Hepatocyte (in vitro differentiated cells): ENCODE measurements around the gene NOX5.

ENCODE experiments used
- CTCF ChIP-seq: fragments of 200-600 bp; sonication (generic); IDR thresholded peaks from 2 replicates; pipeline ENCODE4 v1.5.1; 2016; ENCODE audit warnings: antibody characterized with exemption, mild to moderate bottlenecking; ENCODE audit not compliant: poor library complexity
- EZH2 ChIP-seq: fragments of 200-600 bp; sonication (generic); IDR thresholded peaks from 2 replicates; pipeline ENCODE4 v1.6.1; 2016; ENCODE audit warnings: antibody characterized with exemption, mild to moderate bottlenecking, borderline replicate concordance
- EZH2phosphoT487 ChIP-seq: fragments of 200-600 bp; sonication (generic); IDR thresholded peaks from one replicate; pipeline ENCODE4 v1.6.1; 2018; ENCODE audit warnings: antibody characterized with exemption, mild to moderate bottlenecking, low read depth, moderate library complexity; ENCODE audit not compliant: unreplicated experiment, severe bottlenecking

DNA sequence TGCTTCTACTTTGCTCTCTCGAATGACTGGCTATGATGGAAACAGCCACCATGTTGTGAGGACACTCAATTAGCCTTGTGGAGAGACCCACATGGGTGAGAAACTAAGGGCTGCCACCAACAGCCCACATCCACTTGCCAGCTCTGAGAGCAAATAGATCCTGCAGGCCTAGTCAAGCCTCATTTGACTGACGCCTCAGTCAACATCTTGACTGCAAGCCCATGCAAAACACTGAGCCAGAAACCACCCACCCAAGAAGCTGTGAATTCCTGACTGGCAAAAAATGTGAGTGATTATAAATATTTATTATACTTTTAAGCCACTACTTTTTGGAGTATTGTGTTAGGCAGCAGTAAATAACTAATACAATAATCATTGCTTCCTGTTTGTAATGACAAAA is 58.4 kb downstream of the NOX5 start:
- no peak for TF ChIP-seq CTCF
- TF ChIP-seq EZH2, result no peak
- TF ChIP-seq EZH2phosphoT487, result no peak
